HG02759 (cell line): ENCODE results near the gene CTSS.
"Not testable (repeated sequence)": the region's sequence is repeated elsewhere in the genome, so short reads cannot be mapped to it uniquely, and the experiment has no call there.

Experiments
- ATAC-seq: cut with Tn5 transposase; IDR thresholded peaks from one replicate; pipeline ENCODE4 v1.9.1; 2021; ENCODE audit warnings: mild to moderate bottlenecking, moderate library complexity; ENCODE audit not compliant: unreplicated experiment

CTSS gene

DNA sequence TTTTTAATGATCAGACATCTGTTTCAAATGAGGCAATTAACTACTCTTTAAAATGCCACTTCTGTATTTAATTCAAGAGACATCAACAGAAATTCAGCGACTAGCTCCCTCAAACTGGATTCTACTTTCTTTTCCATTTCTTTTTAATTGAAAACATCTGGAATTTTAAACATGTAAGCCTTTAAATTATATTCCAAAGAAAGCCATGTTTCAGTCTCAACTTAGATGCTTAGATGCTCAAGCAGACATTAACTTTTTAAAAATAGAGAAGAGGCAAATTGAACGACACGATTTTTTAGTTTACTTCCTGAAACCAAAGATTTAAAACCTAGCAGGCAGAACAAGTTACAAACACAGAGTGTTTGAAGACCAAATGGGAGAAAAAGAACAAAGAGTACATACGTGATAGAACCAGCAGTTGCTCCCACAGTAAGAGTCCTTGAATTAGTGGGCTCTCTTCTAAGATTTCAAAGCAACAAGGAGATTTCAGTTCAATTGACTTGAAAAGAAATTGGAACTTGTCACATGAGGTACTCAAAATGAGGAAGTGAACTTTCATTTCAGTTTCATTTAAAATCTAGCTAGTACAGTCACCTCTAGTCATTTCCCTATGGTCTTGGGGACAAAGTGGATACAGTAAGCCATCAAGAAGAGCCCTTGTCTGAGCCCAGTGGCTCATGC, at the start of gene CTSS:
CTSS (minus strand) TSS at position 483 of the 681 bp plus-strand sequence. CDS start 1,015 bp downstream, outside the sequence.
- ATAC-seq: peak; percentile 89

DNA sequence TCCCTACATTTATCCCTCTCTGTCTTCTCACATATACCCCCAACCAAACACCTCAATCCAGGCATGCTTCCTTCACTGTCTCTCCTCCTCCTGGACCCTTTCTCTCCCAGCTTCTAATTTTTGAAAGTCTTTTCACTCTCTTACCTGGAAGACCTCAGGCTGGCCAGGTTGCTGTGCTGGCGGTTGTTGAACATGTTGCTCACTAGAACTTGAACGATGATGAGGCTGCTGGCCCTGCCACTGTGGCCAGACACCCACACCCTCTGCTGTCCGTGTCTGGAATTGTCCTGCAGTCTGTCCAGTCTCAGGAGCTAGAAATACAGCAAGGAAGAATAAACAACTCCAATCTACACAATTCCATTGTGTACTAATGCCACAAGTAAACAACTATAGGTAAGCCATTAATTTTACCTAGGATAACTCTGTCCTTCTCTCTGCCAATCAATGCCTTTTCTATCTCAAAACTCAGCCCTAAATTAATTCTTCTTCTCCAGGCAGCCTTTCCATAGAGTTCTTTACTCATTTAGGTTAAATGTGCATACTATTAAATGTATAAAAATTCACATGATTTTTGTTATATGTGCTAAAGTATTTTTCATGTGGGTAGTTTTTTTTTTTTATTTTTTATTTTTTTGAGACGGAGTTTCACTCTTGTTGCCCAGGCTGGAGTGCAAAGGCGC, 47.6 kb upstream of the CTSS start:
- no peak for ATAC-seq

DNA sequence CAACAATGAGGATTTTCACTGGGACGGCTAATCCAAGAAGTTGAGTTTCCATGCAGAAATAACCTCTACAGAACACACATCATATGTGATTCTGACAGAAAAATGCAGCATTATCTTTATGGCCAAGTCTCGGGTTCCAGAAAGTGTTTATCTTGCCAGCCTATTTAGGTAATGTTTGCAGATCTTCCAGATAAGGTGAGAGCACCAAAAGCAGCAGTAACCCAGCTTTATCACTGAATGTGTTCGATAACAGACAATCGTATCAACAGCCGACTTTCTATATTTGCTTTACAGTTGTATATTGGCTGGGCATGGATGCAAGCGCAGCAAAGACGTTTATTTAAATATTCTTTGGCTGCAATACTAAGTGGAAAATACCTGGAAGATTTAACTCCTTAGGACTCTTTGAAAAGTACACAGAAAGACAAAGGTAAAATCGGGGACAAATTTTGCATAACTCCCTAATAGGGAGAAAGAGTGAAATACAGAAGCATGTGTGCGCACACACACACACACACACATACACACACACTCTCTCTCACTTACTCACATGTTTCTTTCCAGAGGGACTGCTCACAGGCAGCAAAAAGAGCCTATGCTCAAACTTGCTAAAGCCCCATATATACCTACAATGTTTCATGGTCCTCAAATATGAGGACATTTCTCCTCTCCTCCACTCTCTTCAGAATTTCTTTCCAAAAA, 45.5 kb upstream of the CTSS start:
- ATAC-seq: no peak

DNA sequence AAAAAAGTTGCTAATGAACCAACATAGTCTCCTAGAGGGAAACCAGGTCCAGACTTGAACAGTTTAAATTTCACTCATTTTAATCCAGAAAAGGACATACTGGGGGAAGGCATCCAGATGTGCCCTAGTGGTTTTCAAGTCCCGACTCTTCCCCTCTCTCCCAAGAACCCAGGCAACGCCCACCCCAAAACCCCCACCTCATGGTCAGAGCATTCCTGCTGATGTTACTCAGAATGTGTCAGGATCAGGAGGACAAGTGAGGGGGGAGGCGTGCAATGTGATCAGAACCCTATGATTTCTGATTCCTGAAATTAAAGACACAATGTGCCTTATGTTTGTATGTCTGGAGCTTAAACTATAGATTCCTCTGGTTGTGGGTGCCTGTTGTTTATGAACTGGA, 44.1 kb upstream of the CTSS start:
- no peak for ATAC-seq

DNA sequence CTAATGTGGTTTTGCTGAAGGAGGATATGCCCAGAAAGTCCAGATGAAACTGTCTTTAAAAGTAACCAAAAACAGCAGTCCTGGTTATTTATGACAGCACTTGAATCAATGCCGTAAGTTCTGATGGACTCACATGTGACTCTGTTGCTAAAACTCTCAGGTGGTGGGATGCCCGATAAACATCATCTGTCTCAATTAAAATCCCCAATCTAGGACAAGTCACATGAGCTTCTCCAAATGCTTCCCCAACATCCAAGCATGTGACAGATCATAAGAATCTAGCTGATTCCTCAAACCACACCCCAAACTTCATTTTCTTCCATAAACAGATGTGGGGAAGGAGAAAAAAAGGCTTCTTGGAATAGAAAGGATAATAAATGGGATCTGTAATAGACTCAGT, 43.3 kb upstream of the CTSS start:
- no peak for ATAC-seq

DNA sequence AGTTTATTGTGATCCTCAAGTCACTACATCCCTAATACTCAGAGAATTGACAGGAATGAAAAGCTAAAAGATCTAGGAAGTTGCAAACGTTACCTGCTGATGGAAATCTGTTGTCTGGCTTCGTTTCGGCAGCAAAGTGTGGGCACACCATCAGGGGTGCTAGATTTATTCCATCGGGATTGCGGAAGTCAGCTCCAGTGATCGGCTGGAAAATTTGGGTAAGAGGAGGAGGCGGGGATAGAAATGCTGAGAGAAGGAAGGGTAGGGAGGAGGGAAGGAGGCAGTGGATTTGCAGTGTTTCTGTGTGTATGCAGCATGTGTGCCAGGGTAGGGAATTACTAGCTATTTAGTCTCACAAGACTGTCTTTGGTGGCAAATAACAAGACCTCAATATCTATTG, 42.5 kb upstream of the CTSS start, which contains the start of gene CTSK:
CTSK (minus strand) TSS at position 140 of the 400 bp plus-strand sequence. CDS start 1,455 bp downstream, outside the sequence.
- no peak for ATAC-seq

DNA sequence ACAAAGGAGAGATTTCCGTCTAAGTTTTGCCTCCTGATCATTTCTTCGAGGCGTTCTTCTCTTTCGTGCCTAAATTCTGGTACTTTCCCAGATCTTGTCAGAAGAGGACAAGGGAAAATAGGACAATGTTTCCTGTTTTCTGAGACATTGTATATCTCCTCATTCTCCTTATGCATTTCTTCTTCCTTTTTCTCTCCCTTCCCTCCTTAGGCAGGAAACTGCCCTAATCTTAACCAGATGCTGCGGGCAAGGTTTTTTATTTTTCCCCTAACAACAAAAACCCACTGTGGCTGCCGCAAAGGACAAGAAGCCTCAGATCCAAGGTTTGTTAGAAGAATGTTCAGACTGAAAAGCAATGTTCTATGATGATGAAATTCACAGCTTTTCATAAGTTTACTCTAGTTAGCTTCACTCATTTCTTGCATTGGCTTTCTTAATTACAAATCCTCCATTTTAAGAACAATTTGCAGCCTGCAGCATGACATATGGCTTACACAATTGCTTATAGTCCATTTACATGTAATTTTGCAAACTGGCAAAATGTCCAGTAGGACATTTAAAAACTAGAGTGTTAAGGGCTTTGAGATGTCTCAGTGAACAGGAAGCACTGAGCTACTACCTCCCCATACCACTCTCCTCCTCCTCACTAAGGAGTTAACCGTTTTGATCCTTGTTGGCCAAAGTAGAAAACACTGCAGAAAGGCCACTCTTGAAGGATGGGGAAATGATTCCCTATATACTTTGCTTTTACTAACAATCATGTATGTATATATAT, 41.9 kb upstream of the CTSS start:
- ATAC-seq: no peak

DNA sequence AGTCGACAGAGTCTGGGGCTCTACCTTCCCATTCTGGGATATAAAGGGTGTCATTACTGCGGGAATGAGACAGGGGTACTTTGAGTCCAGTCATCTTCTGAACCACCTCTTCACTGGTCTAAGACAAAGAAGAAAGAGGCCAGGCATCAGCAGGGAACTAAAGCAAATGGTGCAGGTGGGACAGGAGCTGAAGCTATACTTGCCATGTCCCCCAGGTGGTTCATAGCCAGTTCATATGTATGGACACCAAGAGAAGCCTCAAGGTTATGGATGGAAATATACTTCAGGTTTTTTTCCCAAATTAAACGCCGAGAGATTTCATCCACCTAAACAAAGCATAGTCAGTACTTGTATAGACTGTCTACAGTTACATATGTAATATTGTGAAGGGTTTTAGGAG, 40.3 kb upstream of the CTSS start:
- no peak for ATAC-seq

DNA sequence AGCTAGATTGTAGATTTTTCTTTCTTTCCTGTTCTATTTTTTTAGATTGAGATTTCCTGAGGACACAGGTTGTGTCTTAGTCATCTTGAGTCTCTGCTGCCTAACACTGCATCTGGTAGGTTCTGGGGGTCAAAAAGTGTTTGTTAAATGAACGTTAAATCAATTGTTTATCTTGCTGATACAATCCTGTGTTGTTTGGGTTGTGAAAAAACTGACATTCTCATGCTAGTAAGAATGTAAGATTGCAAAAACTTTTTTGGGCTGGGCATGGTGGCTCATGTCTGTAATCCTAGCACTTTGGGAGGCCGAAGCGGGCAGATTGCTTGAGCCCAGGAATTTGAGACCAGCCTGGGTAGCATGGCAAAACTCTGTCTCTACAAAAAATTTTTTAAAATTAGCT, 39.1 kb upstream of the CTSS start:
- ATAC-seq: no peak

DNA sequence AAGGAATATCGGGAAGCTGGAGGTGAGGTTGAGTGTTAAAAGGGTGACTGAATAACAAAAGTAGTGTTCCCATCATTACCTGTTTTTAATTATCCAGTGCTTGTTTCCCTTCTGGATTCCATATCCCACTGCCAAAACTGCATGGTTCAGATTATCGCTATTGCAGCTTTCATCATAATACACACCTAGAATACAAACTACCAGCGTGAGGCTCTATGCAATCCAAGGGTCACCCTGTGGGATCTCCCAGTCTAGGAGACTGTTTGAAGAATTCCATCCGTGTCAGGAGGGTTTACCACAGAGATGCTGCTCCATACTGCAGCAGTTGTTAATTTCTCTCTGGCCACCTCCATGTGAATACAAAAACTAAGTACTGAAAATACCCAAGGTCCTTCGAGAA, 33.5 kb upstream of the CTSS start:
- no peak for ATAC-seq

DNA sequence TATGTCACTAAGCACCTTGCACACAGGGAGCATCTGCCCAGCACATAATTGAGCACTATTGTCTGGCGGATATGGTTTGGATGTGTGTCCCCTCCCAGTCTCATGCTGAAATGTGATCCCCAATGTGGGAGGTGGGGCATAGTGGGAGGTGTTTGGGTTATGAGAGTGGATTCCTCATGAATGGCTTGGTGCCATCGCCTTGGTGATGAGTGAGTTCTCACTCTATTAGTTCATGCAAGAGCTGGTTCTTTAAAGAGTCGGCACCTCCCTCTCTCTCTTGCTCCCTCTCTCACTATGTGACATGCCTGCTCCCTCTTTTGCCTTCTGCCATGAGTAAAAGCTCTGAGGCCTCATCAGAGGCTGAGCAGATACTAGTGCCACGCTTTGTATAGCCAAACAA, 32.9 kb upstream of the CTSS start:
- no peak for ATAC-seq

DNA sequence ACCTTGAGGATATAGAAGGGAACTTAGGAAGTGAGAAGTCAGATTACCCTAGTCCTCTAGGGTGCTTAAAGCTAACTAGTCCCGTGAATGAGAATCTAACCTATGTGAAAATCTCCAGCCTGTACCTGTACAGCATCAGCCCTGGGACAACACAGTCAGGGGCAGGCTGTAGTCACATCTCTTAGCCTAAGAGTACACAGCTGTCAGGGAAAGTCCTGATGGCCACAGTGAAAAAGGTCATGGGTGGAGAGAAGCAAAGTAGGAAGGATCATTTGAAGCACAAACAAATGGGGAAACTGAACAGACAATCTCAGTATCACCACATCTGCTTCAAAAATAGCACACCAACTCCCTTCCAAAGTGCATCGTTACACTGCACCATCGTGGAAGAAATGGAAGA, 30.8 kb upstream of the CTSS start:
- no peak for ATAC-seq

DNA sequence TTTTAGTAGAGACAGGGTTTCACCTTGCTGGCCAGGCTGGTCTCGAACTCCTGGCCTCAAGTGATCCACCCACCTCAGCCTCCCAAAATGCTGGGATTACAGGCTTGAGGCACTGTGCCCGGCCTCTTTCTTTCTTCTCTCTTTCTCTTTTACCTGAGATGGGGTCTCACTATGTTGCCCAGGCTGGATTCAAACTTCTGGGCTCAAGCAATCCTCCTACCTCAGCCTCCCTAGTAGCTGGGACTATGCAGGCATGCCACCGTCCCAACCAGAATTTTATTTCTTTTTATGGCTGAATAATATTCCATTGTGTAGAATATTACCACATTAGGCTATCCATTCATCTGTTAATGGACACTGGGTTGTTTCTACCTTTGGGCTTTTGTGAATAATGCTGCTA, 28.2 kb upstream of the CTSS start:
- not testable (repeated sequence) for ATAC-seq

DNA sequence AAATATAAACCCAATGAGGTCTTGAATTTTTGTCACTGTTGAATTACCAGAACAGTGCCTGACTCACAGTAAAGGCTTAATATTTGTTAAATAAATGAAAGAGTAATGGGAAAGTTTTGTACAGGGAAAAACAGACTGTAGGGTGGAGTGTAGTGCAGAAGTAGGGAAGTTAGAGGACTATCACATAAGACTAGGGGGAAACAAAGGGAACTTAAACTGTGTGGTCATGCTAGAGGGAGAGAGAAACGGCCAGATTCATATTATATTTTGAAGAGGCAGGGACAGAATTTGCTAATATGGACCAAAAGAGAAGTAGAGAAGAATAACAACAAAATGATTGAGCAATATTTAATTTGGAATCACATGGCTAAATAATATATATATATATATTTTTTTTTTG, 27.6 kb upstream of the CTSS start:
- no peak for ATAC-seq

DNA sequence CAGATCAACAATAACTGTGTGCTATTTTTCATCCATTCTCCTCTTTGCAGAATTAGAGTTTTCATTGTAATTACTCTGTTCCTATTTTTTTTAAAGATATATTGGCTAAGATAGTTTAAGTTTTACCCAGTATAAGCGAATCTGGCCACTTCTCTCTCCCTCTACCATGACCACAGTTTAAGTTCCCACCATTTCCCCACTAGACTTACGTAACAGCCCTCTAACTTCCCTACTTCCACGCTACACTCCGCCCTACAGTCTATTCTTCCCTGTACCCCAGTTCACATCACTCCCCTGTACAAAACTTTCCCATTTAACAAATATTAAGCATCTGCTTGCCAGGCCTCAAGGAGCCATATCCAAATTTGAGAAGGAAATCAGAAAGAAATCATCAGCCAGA, 26.0 kb upstream of the CTSS start:
- no peak for ATAC-seq

DNA sequence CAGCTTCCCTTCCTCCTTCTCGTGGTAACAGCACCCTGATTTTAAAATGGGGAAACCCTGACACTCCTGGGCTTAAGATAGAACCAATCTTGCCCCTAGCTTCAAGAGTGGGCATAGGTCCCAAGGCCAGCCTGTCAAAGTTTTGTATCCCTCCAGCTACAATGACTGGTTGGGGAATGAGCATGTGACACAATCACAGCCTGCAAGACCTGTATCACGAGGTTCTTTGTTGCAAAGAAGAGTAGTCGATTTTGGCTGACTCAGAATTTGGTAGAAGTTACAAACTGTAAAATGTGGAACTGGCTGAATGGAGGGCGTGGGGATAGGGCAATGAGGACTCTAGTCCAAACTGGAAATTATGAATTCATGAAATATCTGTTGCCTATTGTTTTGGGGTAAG, 23.8 kb upstream of the CTSS start:
- ATAC-seq: no peak

DNA sequence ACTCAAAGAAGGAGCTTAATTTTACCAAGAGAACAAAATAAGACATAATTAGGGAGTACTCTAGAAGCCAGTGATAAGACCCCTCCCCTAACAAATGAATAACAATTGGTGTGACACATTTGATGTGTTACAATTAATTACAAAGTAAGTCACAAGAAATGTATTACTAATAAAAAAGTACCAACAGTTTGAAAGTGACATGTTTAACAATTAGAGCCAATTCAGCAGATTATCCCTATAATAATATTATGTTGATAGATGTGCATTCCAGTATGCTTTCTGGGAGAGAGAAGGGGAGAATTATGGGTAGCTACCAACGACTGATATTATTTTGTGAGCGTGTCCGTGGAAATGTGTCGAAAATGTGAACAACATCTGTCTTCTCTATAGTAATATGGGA, 23.4 kb upstream of the CTSS start:
- no peak for ATAC-seq

DNA sequence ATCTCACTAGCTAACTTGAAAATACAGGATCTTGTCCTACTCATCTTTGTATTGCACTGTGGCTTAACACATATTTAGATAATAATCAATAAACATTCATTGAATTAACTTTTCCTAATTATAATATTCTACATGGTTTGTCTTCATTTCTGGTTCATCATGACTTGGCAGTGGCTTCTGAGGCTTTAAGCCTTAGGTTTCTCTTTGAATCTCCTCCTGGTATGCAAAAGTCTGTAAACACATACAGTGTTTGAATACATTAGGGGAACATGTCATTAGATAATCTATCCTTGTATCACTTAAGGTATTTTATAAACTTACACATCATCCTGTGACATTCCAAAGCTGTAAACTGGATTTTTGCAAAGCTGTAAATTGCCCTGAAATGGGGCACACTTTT, 21.9 kb upstream of the CTSS start:
- no peak for ATAC-seq

DNA sequence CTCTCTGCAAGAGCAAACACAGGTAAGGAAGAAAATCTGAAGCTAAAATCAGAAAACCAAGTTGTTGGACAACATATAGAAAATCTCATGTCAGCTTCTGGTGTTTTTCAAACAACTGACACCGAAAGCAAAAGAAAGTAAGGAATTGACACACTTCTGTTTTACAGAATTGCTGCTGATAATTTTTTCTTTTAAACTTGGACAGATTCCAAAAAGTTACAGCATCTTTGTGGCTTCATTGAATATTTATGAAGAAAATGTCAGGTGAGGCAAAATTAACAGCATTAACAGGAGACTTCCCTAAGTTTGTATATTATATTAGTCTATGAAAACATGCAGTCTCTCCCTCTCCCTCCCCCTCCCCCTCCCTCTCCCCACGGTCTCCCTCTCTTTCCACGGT, 14.9 kb upstream of the CTSS start:
- no peak for ATAC-seq

DNA sequence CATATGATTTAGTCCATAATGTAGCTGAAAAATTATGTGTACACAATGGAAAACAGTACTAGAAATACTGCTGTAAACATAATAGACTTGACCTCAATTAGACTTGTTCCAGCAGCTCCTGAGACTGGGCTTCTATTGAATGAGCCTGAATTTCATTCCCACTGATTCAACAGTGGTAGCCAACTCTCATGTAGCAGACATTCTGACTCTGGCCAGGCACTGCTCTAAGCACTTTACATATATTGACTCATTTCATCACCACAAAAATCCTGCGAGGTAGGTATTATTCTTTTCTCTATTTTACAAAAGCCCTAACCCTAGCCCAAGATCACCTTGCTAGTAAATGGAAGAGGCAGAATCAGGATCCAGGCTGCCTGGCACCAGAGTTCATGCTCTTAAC, 12.8 kb upstream of the CTSS start:
- no peak for ATAC-seq

DNA sequence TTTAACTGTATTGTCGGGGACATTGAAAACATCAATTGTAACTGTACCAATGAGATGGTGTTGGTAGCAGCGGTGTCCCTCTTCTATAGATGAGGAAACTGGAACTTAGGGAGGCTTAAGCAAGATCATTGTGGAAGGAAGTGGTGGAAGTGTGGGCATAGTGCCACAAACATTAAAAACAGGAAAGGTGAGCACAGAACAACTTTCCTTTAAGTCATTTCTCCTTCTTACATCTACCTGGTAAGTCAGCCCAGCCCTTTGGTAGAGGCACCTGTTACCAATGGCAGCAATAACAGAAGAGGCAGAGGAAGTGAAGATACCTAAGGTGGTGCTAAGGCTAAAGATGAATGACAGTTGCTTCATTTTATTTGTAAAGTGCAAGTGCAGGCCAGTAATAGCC, 12.0 kb upstream of the CTSS start:
- no peak for ATAC-seq
